NCI-H82 (cell line): ENCODE data around the gene OR9G1.
A peak's percentile ranks its signal among the peaks of the same experiment; 100 is the strongest.
"Not testable (repeated sequence)": the region's sequence is repeated elsewhere in the genome, so short reads cannot be mapped to it uniquely, and the experiment has no call there.

Source experiments
- DNase-seq: peaks from one replicate; lab custom pipeline; 2025; lab: John Stamatoyannopoulos, UW

Gene OR9G1, protein sequence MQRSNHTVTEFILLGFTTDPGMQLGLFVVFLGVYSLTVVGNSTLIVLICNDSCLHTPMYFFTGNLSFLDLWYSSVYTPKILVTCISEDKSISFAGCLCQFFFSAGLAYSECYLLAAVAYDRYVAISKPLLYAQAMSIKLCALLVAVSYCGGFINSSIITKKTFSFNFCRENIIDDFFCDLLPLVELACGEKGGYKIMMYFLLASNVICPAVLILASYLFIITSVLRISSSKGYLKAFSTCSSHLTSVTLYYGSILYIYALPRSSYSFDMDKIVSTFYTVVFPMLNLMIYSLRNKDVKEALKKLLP

DNA sequence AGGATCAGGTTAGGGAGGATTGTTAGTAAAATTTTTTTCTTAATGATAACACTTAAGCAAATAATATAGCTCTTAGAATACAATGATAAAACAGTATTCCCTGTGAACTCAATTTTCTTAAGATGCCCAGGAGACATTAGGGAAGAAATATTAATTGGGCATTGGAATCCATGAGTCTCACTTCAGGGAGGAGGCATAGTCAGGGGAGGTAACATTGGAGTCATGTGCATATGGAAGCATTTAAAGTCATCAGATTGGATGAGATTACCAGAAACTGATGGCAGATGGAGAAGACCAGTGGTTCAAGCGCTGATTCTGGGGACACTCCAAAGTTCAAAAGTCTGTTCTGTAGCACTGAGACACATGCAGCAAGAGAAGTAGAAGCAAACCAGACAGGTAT, at the start of gene OR9G1:
Gene OR9G1, plus strand, starts transcription at position 301 of the 400 bp plus-strand sequence. CDS start 1,293 bp downstream, outside the sequence.
- no peak for DNase-seq

DNA sequence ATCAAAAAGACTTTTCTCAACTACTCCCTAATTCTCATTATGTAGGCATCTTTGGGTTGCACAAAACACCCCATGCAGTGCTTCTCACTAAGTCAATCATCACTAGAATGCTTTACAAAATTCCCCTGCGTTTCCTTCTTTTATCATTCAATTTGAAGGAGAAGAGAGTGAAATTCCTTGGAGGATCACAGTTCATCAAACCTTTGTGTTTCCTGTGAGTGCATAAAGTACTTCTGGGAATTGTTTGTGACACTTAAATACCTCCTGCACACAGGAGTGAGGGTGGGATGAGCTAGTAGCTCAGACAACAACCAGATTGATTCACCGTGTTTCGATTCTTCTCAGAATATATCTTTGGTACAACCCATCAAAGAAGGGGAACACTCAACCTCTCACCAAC, 39.1 kb upstream of the OR9G1 start:
- DNase-seq, result no peak

DNA sequence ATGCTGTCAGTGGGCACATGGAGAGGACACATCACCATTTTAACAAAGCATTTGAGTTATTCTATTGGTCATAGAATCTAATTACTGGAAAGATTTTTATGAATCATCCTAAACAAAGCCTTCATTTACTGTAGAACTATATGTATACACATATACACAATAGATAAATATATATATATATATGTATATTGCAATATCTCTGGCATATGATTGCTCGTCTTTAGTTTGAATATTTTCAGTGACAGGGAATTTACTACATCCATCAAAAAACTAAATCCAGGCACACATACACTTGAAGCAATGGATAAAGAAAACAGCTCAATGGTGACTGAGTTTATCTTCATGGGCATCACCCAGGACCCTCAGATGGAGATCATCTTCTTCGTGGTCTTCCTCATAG, 35.5 kb upstream of the OR9G1 start, which contains the start of gene OR5AR1:
Gene OR5AR1, plus strand, starts transcription at position 301 of the 400 bp plus-strand sequence. Its CDS starts 0 bp downstream, at position 301.
- no peak for DNase-seq

DNA sequence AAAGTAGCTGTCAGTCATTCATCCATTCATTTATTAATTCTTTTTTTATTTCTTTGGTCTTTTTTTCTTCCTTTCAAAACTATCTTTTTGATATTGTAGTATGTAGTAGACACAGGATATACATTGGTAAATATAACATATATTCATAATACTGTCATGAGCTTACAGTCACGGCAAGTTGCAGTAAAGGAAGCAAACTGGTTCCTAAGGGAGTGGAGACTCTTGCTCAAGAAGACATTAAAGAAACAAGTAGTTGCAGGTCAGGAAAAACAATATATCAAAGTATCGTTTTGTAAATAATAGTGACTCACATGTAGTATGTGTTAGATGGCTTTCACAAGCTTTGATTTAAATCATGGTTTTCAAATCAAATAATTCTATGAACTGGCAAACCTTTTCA, 27.9 kb upstream of the OR9G1 start:
- no peak for DNase-seq

DNA sequence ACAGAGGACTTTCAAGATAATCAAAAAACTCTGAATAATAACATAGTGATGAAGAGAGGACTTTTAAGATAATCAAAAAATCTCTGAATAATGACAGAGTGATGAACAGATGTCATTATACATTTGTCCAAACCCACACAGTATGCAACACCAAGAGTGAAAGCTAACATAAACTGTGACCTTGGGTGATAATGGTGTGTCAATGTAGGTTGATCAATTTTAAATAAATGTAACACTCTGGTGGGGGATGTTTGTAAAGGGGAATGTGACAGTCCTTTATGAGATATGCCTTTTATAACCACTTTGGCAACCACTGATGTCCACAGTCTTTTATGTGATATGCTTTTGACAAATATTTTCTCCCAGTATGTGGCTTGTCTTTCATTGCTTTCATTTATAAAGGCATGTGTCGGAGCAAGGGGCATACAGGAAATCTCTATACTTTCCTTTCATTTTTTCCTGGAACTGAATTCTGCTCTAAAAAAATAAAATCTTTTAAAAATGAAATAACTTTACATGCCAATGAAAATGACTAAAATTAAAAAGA, 10.3 kb upstream of the OR9G1 start:
- DNase-seq, result no peak

DNA sequence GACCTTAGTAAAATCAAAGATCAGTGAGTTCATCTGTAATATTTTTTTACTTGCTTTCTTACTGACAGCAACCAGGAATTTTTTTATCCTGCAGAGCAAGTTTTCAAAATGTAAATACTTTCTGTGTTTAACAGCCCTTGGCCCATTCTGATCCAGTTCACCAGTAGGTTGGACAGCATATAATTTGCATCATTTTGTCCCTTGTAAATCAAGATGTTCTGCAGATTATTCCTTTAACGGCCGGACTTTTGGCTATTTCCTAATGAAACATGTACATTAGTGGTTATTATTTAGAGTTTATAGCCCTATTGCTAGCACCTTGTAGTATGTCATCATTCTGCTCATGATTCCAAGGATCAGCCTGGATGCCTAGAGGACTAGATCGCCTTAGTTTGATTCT, 7.7 kb upstream of the OR9G1 start:
- not testable (repeated sequence) for DNase-seq

DNA sequence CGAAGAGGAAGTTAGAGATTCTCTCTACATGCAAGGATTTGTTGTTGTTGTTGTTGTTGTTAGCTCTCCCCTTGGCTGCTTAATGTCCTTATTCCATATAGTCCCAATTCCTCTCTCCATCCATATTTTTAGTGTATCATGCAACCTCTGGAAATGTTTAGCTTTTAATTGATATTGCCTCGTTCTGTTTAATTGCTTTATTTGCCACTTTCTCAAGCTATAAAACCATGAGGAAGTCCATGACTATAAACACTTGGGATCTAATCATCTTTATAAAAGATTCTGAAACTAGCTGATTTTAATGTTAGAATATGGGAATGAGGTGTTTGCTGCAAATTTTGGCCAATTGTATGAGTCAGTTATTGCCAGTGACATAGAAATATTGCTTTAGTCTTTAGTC, 5.5 kb upstream of the OR9G1 start:
- DNase-seq, result no peak

DNA sequence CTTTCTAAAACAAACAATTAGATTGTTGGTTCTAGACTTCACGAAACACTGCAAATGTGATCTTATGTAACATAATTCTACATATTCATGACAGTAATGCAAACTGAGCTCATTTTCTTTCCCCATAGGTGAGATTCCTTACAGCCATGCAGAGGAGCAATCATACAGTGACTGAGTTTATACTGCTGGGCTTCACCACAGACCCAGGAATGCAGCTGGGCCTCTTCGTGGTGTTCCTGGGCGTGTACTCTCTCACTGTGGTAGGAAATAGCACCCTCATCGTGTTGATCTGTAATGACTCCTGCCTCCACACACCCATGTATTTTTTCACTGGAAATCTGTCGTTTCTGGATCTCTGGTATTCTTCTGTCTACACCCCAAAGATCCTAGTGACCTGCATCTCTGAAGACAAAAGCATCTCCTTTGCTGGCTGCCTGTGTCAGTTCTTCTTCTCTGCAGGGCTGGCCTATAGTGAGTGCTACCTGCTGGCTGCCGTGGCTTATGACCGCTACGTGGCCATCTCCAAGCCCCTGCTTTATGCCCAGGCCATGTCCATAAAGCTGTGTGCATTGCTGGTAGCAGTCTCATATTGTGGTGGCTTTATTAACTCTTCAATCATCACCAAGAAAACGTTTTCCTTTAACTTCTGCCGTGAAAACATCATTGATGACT, 1.5 kb downstream of the OR9G1 start:
- DNase-seq, result no peak

DNA sequence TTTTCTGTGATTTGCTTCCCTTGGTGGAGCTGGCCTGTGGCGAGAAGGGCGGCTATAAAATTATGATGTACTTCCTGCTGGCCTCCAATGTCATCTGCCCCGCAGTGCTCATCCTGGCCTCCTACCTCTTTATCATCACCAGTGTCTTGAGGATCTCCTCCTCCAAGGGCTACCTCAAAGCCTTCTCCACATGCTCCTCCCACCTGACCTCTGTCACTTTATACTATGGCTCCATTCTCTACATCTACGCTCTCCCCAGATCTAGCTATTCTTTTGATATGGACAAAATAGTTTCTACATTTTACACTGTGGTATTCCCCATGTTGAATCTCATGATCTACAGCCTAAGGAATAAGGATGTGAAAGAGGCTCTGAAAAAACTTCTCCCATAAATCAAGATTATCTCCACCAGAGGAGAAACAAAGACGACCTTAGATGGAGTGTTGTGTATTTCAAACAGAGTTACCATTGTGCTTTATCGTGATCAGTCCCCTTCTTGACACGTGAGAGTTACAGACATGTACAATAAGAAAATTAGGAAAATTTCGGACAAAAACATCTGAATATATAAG, 2.1 kb downstream of the OR9G1 start:
- DNase-seq, result no peak

DNA sequence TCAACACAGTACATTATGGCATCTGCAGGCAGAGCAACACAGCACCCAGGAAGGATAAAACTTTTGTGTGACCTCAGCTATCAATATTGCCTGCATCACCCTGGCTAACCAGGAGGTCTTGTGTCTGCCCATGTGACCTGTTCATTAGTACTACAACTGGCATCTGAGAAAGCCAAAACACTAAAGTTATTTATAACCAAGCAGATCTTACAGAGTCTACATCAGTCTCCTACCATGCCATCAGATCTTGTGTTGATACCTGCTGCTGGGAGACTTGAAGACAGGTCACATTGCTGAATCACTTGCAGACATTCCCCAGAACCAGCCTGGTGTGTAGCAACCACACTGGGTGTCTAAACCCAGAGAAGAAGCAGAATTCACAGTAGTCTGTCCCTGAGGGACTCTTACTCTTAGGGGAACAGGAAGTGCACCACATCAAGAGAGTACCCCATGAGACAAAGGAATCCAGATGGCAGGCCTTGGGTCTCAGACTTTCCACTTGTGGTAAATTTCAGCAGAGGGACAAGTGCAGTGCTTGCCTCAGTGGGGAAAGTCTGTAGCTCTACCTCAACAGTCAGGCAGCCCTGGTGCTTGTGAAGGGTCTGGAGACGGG, 7.0 kb downstream of the OR9G1 start:
- no peak for DNase-seq

DNA sequence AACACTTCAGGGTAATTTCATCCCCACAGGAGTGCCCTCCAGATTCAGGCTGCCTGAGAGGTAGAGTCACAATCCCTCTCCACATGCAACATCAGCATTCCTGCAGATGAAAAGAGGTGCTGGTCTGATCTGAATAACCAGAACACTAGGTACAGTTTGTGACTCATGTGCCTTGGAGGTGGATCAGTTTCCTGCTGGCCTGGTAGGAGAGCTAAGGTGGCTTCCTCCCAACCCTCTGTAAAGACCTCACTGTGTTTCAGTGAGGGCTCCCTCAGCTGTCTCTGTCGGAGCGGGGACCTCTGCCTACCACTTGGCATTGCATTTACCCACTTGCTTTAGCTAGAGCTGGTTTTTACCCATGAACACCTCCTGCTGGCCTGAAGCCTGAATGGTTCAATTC, 7.6 kb downstream of the OR9G1 start:
- DNase-seq, result no peak

DNA sequence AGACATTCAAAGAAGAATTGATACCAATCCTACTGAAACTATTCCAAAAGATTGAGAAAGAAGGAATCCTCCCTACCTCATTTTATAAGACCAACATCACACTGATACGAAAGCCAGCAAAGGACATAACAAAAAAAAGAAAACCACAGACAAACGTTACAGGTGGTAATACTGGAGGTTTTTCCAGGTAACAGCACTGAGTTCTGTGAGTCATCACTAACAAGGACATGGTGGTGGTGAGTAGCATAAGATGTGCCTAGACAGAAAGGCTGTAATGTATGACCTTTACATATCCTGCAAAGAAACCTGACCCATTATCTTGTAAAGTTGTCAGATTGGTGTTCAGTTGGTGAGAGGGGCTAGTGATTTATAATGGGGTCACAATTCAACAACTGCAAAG, 15.3 kb downstream of the OR9G1 start:
- DNase-seq, result no peak

DNA sequence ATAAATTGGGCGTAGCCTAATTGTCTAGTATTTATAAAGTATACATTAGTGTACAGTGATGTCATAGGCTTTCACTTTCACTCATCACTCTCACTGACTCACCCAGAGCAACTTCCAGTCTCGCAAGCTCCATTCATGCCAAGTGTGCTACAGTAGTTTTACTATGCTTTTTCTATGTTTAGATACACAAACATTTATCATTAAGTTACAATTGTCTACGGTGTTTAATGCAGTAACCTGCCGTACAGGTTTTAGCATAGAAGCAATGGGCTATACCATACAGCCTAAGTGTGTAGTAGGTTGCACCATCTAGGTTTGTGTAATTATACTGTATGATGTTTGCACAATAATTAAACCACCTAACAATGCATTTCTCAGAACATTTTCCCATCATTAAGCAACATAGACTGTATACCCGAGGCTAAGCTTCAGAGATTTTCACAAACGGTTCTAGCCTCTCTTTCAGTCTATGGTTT, 17.5 kb downstream of the OR9G1 start:
- no peak for DNase-seq

DNA sequence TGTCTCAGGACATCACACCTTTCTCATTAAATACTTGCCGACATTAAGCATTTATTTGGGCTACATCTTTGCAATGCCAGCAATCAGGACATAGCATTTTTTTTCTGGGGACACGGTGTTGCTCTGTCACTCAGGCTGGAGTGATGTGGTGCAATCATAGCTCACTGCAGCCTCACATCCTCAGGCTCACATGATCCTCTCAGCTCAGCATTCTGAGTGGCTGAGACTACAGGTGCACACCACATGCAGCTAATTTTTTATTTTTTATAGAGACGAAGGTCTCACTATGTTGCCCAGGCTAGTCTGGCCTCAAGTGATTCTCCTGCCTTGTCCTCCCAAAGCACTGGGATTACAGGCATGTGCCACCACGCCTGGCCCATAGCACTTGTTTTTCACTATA, 21.6 kb downstream of the OR9G1 start:
- no peak for DNase-seq

DNA sequence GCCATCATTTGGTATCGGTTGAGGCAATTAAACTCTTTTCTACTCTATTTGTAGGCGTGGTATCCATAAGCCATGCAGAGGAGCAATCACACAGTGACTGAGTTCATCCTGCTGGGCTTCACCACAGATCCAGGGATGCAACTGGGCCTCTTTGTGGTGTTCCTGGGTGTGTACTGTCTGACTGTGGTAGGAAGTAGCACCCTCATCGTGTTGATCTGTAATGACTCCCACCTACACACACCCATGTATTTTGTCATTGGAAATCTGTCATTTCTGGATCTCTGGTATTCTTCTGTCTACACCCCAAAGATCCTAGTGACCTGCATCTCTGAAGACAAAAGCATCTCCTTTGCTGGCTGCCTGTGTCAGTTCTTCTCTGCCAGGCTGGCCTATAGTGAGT, 41.2 kb downstream of the OR9G1 start:
- no peak for DNase-seq

DNA sequence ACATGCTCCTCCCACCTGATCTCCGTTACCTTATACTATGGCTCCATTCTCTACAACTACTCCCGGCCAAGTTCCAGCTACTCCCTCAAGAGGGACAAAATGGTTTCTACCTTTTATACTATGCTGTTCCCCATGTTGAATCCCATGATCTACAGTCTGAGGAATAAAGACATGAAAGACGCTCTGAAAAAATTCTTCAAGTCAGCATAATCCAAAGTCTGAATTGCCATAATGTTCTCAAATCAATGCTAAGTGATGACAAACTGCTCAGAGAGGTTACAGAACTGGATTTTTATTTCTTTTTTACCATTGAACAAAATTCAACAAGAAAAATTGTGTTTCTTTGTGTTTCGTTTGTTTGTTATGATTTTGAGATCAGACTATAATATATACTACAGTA, 42.0 kb downstream of the OR9G1 start:
- no peak for DNase-seq

DNA sequence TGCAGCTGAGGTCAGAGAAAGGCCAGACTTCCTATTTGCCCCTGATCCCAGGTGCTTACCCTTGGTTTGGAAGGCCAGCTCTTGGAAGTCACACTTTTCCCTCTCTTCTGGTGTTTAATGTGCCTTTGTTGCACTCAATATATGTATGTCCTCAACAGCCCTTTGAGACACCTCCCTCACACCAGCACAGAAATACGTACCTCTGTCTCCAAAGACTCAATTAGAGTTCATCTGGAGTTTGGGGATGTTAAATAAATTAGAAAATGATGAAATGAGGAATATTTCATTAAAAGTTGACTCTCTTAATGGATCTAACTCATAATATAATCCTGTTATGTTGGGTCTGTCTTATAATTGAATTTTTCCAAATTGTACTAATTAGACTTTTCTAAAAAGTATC, 49.7 kb downstream of the OR9G1 start, which contains the start of gene OR9G4:
Gene OR9G4, minus strand, starts transcription at position 101 of the 400 bp plus-strand sequence. CDS start 4,931 bp downstream, outside the sequence.
- DNase-seq, result no peak

DNA sequence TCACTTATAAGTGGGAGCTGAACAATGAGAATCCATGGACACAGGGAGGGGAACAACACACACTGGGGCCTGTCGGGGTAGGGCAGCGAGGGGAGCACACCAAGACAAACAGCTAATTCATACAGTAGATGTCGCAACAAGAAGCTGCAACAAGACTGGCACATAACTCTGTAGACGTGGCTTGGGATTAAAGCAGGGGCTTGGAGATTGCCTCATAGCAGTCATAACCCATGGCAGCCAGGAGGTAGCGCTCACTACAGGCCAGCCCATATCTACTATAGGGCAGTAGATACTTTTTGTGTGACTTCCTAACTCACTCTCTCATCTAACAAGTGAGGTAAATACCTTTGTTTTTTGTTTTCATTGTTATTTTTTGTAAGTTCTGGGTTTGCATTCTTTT, 51.3 kb downstream of the OR9G1 start:
- peak; percentile 8 for DNase-seq

DNA sequence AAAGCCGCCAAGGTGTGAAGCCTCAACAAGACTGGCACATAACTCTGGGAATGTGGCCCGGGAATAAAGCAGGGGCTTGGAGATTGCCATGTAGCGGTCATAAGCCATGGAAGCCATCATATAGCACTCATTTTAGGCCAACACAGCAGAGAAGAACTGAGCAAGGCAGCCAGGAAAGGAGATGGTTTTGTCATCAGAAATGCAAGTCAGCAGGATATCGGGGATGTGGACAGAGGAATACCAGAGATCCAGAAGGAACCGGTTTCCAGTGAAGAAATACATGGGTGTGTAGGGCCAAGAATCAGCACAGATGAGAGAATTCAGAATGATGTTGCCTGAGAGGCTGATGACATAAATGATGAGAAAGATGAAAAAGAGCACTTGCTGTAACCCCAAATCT, 52.6 kb downstream of the OR9G1 start:
- DNase-seq, result no peak
